Duodenal mucosa (tissue), 2 donors: Measurements from ENCODE around the gene SAP30.
A peak's percentile ranks its signal among the peaks of the same experiment; 100 is the strongest.

ENCODE experiments used
- H3K27ac ChIP-seq: one replicate; pipeline ENCODE4 v1.7.0; 2013; ENCODE audit warnings: low read depth, low read length
- H3K27me3 ChIP-seq, 2 donors: one replicate each; pipeline ENCODE4 v1.7.0; 2013; ENCODE audit warnings: low read length in 2 of 2, control low read depth in 1 of 2; ENCODE audit not compliant: insufficient read depth in 2 of 2, control insufficient read depth in 1 of 2
- H3K36me3 ChIP-seq, 2 donors: one replicate each; pipeline ENCODE4 v1.7.0; 2013; ENCODE audit warnings: low read length in 2 of 2, control low read depth in 1 of 2; ENCODE audit not compliant: insufficient read depth in 2 of 2, control insufficient read depth in 1 of 2
- H3K4me1 ChIP-seq, 2 donors: one replicate each; pipeline ENCODE4 v1.7.0; 2013; ENCODE audit warnings: low read length in 2 of 2, control low read depth in 1 of 2; ENCODE audit not compliant: insufficient read depth in 2 of 2, control insufficient read depth in 1 of 2
- H3K4me3 ChIP-seq, 2 donors: one replicate each; pipeline ENCODE4 v1.7.0; 2013; ENCODE audit warnings: low read length in 2 of 2, low read depth in 1 of 2
- H3K9ac ChIP-seq, 2 donors: one replicate each; pipeline ENCODE4 v1.7.0; 2013; ENCODE audit warnings: low read length in 2 of 2, low read depth in 1 of 2
- H3K9me3 ChIP-seq, 2 donors: one replicate each; pipeline ENCODE4 v1.7.0; 2013; ENCODE audit warnings: low read length in 2 of 2, control low read depth in 1 of 2; ENCODE audit not compliant: control insufficient read depth in 1 of 2

SAP30 gene

DNA sequence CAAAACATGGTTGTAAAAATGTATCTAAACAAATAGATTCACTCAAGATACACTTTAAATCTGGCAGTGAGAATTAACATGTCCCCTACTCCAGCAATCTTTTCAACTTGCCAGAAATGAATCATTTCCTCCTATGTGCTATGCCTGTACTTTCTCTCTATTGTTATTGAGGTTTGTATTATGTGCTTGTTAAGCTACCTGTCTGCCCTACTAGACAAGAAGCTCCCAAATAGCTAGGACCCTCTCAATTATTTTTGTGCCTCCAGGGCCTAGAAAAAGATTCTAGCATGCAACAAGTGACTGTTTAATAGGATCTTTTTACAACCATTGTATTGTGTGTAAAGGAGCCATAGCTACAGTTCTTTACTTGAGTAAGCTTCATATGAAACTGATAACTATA, 3.5 kb upstream of the SAP30 start:
- no peak overlapping the region for H3K4me3 ChIP-seq
- no peak overlapping the region for H3K27ac ChIP-seq
- H3K36me3 ChIP-seq: no peaks in the 10 kb centered on the region
- no peaks in the 10 kb centered on the region for H3K9me3 ChIP-seq
- peaks cover 0 to 4% of the 10 kb centered on the region in 2 donors for H3K4me1 ChIP-seq
- no peak overlapping the region for H3K9ac ChIP-seq
- no peaks in the 10 kb centered on the region for H3K27me3 ChIP-seq

DNA sequence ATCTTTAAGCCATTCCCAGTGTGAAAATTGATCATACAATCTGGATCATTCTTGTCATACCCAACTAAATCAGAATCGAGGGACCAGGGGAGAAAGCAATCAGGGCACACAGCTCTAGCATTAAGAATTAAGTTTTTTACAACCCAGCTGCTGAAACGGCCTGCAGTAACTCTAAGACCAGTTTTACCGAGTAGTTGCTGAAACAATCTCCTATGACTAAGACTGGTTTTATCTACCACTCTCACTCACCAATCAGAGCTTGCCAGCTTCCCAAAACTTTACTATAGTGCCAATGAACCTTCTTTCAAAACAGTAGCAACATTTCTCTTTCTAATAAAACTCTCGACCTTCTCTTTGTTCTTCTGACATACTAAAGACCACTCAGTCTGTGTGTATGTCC, 2.8 kb upstream of the SAP30 start:
- H3K9me3 ChIP-seq: no peaks in the 10 kb centered on the region
- H3K4me3 ChIP-seq: no peak overlapping the region
- peaks cover 3 to 4% of the 10 kb centered on the region in 2 donors for H3K4me1 ChIP-seq
- no peaks in the 10 kb centered on the region for H3K27me3 ChIP-seq
- H3K9ac ChIP-seq: no peak overlapping the region
- no peak overlapping the region for H3K27ac ChIP-seq
- no peaks in the 10 kb centered on the region for H3K36me3 ChIP-seq

DNA sequence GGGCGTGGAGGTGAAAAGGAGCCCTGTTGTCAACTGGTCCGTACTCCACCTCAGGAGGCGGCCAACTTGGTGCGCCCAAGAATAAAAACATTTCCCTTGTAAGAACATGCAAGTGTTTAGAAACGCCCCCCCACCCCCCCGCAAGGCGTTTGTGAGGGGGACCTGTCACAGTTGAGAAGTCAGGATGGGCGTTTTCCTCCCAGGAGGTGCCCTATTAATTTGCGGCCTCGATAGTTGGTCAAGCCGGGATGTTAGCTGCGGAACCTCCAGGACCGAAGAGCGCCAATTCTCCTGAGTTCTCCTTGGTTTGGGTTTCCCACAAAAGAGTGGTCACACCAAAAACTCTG, 651 bp upstream of the SAP30 start:
- H3K9me3 ChIP-seq: no peaks in the 10 kb centered on the region
- peak overlapping the region; percentile 92 to 94 for H3K9ac ChIP-seq
- H3K27me3 ChIP-seq: no peaks in the 10 kb centered on the region
- peaks cover 3 to 8% of the 10 kb centered on the region in 2 donors for H3K4me1 ChIP-seq
- H3K36me3 ChIP-seq: no peaks in the 10 kb centered on the region
- peak overlapping the region; percentile 93 to 96 for H3K4me3 ChIP-seq
- H3K27ac ChIP-seq: peak overlapping the region; percentile 95

DNA sequence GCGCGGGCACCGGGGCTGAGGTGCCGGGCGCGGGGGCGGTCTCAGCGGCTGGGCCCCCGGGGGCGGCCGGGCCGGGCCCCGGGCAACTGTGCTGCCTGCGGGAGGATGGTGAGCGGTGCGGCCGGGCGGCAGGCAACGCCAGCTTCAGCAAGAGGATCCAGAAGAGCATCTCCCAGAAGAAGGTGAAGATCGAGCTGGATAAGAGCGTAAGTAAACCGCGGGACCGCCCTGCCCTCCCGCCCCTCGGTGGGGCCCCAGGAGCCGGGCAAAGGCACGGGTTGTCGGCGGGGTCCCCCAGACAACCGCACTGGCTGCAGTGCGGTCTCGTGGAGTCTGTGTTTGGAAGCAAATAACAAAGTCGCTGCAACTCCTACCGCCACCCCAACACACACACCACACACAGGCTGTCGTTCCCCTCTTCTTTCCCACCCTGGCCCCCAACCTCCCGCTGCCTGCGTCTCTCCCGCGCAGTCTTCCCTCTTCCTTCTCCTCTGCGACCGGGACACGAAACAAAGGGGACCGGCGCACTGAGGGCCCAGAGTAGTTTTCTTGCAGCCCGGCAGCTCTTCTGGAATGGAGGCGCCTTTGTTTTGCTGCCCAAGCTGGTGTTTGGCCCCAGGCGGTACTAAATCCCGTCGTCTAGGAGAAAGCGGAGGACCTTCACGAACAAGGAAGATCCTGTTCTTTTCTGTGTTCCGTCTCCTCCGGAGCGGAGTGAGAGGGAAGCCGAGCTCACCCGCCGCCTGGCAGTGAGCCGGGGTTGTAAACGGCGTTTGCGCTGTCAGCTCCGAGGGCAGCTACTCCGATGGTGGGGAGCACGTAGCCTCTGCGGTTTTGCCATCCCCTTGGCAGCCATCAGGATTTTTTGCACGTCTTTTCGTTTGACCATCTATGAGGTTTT, 788 bp downstream of the SAP30 start:
- Histone ChIP-seq H3K4me1 (peaks cover 3% of the 10 kb centered on the region in 2 donors), H3K9me3 (no peaks in the 10 kb centered on the region), H3K9ac (peak overlapping the region; percentile 81 to 89), H3K36me3 (no peaks in the 10 kb centered on the region), H3K27ac (peak overlapping the region; percentile 87), H3K27me3 (no peaks in the 10 kb centered on the region), H3K4me3 (peak overlapping the region; percentile 93 to 96)

DNA sequence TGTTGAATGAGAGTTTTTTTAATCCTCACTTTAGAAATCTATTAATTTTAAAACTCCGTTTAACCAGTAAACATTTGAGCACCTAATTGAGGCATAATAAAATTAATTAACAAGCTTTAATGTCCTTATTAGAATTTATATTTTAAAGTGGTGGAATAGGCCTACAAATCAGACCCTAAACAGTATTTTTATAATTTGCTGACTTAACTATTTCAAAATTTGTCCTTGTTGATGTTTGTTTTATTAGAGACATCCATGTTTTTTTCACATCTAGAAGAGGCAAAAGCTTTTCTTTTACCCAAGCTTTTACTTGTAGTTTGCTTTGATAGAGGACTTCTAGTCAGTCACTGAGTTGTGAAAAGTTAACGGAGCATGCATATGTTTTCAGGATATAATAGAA, 3.8 kb downstream of the SAP30 start:
- Histone ChIP-seq H3K27ac (no peak overlapping the region), H3K4me1 (peaks cover 3% of the 10 kb centered on the region in 2 donors), H3K36me3 (peaks cover 0 to 4% of the 10 kb centered on the region in 2 donors), H3K9ac (no peak overlapping the region), H3K9me3 (no peaks in the 10 kb centered on the region), H3K4me3 (no peak overlapping the region), H3K27me3 (no peaks in the 10 kb centered on the region)

DNA sequence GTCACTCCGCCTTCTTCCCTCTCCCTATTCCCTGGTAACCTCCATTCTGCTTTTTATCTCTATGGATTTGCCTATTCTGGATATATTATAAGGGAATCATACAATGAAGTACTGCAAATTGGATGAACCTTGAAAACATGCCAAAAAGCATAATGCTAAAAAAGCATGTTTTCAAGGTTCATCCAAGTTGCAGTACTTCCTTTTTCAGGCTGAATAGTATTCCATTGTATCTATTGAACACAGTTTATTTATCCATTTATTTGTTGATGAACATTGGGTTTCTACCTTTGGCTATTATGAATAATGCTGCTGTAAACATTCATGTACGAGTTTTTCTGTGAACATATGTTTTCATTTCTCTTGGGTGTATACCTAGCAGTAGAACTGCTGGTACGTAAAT, 9.2 kb downstream of the SAP30 start:
- H3K27me3 ChIP-seq: no peaks in the 10 kb centered on the region
- H3K9ac ChIP-seq: no peak overlapping the region
- H3K4me1 ChIP-seq: no peaks in the 10 kb centered on the region
- H3K4me3 ChIP-seq: no peak overlapping the region
- H3K27ac ChIP-seq: no peak overlapping the region
- H3K9me3 ChIP-seq: no peaks in the 10 kb centered on the region
- H3K36me3 ChIP-seq: peaks cover 0 to 4% of the 10 kb centered on the region in 2 donors

DNA sequence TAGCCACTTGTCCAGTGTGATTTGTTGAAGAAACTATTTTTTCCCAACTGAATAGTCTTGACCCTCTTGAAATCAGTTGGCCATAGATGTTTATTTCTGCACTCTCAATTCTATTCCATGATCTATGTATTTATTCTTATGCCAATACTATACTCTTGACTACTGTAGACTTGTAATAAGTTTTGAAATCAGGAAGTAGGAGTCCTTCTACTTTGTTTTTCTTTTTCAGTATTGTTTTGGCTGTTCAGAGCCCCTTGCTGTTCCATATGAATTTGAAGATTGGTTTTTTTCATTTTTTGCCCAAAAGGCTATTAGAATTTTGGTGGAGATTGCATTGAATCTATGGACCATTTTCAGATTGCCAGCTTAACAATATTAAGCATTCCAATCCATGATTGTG, 10.2 kb downstream of the SAP30 start:
- Histone ChIP-seq H3K36me3 (peaks cover 0 to 4% of the 10 kb centered on the region in 2 donors), H3K27ac (no peak overlapping the region)

DNA sequence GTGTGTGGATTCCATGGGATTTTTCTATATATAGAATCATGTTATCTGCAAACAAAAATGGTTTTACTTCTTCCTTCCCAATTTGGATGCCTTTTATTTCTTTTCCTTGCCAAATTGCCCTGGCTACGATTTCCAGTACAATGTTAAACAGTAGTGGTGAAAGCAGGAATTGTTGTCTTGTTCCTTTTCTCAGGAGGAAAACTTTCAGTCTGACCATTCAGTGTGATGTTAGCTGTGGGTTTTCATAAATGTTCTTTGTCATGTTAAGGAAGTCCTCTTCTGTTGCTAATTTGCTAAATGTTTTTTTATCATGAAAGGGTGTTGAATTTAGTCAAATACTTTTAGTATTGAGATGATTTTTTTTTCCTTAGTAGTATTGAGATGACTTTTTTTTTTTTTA, 10.9 kb downstream of the SAP30 start:
- H3K9me3 ChIP-seq: no peaks in the 10 kb centered on the region
- peaks cover 0 to 4% of the 10 kb centered on the region in 2 donors for H3K36me3 ChIP-seq
- H3K4me3 ChIP-seq: no peak overlapping the region
- no peaks in the 10 kb centered on the region for H3K27me3 ChIP-seq
- H3K4me1 ChIP-seq: no peaks in the 10 kb centered on the region
- H3K27ac ChIP-seq: no peak overlapping the region
- no peak overlapping the region for H3K9ac ChIP-seq

More for the DNA sequence above, 10.2 kb downstream of the SAP30 start:
- H3K9ac ChIP-seq: no peak overlapping the region
- no peaks in the 10 kb centered on the region for H3K4me1 ChIP-seq
- H3K27me3 ChIP-seq: no peaks in the 10 kb centered on the region
- no peak overlapping the region for H3K4me3 ChIP-seq
- H3K9me3 ChIP-seq: no peaks in the 10 kb centered on the region

DNA sequence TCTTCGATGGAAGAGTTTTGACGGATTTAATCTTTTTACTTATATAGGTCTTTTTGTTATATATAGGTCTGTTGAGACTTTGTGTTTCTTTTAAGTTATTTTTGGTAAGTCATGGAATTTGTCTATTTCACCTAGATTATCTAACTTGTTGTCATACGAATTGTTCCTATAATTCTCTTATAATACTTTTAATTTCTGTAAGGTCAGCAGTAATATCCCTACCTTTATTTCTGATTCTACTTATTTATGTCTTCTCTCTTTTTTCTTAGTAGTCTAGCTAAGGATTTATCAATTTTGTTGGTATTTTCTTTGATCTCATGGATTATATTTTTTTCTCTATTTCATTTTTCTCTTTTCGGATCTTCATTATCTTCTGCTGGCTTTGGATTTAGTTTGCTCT, 11.6 kb downstream of the SAP30 start:
- no peak overlapping the region for H3K27ac ChIP-seq
- no peaks in the 10 kb centered on the region for H3K27me3 ChIP-seq
- no peaks in the 10 kb centered on the region for H3K4me1 ChIP-seq
- no peaks in the 10 kb centered on the region for H3K9me3 ChIP-seq
- no peak overlapping the region for H3K4me3 ChIP-seq
- no peak overlapping the region for H3K9ac ChIP-seq
- peaks cover 0 to 4% of the 10 kb centered on the region in 2 donors for H3K36me3 ChIP-seq

DNA sequence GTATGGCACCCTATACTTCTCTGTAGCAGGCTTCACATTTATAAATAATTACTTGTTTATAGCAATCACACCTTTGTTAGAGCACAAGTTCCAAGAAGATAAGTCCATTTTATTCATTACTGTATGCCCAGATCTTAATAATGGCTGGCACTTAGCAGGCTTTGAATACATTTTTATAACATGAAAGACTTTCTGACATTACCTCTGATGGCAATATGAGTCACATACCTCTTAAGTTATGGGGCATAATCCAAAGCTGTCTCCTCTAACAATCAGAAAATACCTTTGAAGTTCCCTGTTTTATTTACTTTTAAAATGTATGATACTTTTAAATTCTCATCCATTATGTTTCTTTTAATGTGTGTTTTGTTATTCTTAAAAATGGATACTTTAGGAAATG, 16.0 kb downstream of the SAP30 start:
- no peak overlapping the region for H3K4me3 ChIP-seq
- H3K27me3 ChIP-seq: no peaks in the 10 kb centered on the region
- H3K4me1 ChIP-seq: no peaks in the 10 kb centered on the region
- H3K27ac ChIP-seq: no peak overlapping the region
- no peaks in the 10 kb centered on the region for H3K9me3 ChIP-seq
- no peaks in the 10 kb centered on the region for H3K36me3 ChIP-seq
- H3K9ac ChIP-seq: no peak overlapping the region
